ENCODE results near the gene MAPRE2.

MAPRE2 gene

GRCh38 chr18:35077937-35078336 is 36.7 kb downstream of the MAPRE2 start:
- Histone ChIP-seq H2AFZ (ENCODE audit: low read length) (no peak overlapping the region), H3K27me3 (ENCODE audit: insufficient read depth, low read length) (no peaks in the 10 kb centered on the region), H3F3A (ENCODE audit: insufficient read depth, low read length) (no peaks in the 10 kb centered on the region), H3K9ac (ENCODE audit: low read length) (no peak overlapping the region), H3K4me3 (ENCODE audit: low read depth, low read length, poor library complexity, severe bottlenecking) (no peak overlapping the region), H3K36me3 (ENCODE audit: insufficient read depth, low read length) (peaks cover 72% of the 10 kb centered on the region), H3K79me2 (ENCODE audit: insufficient read depth, low read length) (peaks cover 16% of the 10 kb centered on the region; the same call in 1 of the 2 replicates), H4K20me1 (ENCODE audit: insufficient read depth, low read length) (no peaks in the 10 kb centered on the region), H3K27ac (ENCODE audit: low read depth, low read length, poor library complexity, severe bottlenecking) (no peak overlapping the region), H3K9me2 (ENCODE audit: low read depth, low read length) (no peaks in the 10 kb centered on the region), H3K4me1 (ENCODE audit: insufficient read depth, low read length, severe bottlenecking) (peaks cover 1% of the 10 kb centered on the region), H3K9me3 (ENCODE audit: low read length) (no peaks in the 10 kb centered on the region), H3K4me2 (ENCODE audit: low read length) (no peak overlapping the region)
- TF ChIP-seq CTCF (IDR thresholded peaks at IDR 0.05; ENCODE audit: low read length) (no peak), EZH2 (IDR thresholded peaks at IDR 0.05; ENCODE audit: borderline replicate concordance, low read length) (no peak)

- 0 out of 2 replicates have a peak, but pooled peaks cover 9% of the 10 kb centered on the region for H3K79me2 ChIP-seq (ENCODE audit: insufficient read depth, low read length)
- TF ChIP-seq EZH2 (IDR thresholded peaks at IDR 0.05; ENCODE audit: borderline replicate concordance, low read length) (no peak), CTCF (IDR thresholded peaks at IDR 0.05; ENCODE audit: low read length) (no peak)
- no peaks in the 10 kb centered on the region for H4K20me1 ChIP-seq (ENCODE audit: insufficient read depth, low read length)
- H3K9me3 ChIP-seq (ENCODE audit: low read length) = no peaks in the 10 kb centered on the region
- no peak overlapping the region for H3K9ac ChIP-seq (ENCODE audit: low read length)
- H3K4me1 ChIP-seq (ENCODE audit: insufficient read depth, low read length, severe bottlenecking) = no peaks in the 10 kb centered on the region
- no peak overlapping the region for H3K4me3 ChIP-seq (ENCODE audit: low read depth, low read length, poor library complexity, severe bottlenecking)
- H3K27me3 ChIP-seq (ENCODE audit: insufficient read depth, low read length) = no peaks in the 10 kb centered on the region
- no peak overlapping the region for H3K4me2 ChIP-seq (ENCODE audit: low read length)
- H3K9me2 ChIP-seq (ENCODE audit: low read depth, low read length) = no peaks in the 10 kb centered on the region
- no peak overlapping the region for H2AFZ ChIP-seq (ENCODE audit: low read length)
- no peak overlapping the region for H3K27ac ChIP-seq (ENCODE audit: low read depth, low read length, poor library complexity, severe bottlenecking)
- no peaks in the 10 kb centered on the region for H3F3A ChIP-seq (ENCODE audit: insufficient read depth, low read length)
- H3K36me3 ChIP-seq (ENCODE audit: insufficient read depth, low read length) = peaks cover 68% of the 10 kb centered on the region
Observed at GRCh38 chr18:35080058-35080457, 38.8 kb downstream of the MAPRE2 start.

DNA sequence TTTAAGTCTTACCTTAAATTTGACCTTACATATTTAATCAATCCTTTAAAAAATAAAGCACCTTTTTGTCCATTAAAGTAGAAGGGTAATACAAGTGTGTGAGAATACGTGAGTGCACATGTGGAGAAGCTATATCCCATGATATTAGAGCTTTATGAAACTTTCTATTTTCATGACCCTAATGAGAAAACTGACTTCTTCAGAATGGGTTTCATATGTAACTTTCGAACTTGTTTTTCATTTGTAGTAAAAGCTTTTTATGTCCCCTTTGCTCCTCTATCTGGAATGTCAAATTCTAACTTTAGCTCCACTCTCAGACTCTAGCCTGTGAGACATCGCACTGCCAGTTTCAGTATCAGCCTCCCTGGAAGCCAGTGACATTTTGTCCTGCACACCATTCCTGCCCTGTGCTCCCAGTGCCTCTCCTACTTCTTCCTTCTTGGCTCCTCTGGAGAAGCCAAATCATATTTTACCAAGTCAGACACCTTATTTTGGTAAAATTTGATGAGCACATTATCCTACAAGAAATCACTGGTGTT is 42.0 kb downstream of the MAPRE2 start:
- H3K4me2 ChIP-seq (ENCODE audit: low read length) = no peak overlapping the region
- H3K9ac ChIP-seq (ENCODE audit: low read length) = no peak overlapping the region
- H3K27ac ChIP-seq (ENCODE audit: low read depth, low read length, poor library complexity, severe bottlenecking) = no peak overlapping the region
- no peak overlapping the region for H2AFZ ChIP-seq (ENCODE audit: low read length)
- H3K4me1 ChIP-seq (ENCODE audit: insufficient read depth, low read length, severe bottlenecking) = no peaks in the 10 kb centered on the region
- H3K79me2 ChIP-seq (ENCODE audit: insufficient read depth, low read length) = peaks cover 15% of the 10 kb centered on the region; the same call in 1 of the 2 replicates
- H4K20me1 ChIP-seq (ENCODE audit: insufficient read depth, low read length) = no peaks in the 10 kb centered on the region
- H3K27me3 ChIP-seq (ENCODE audit: insufficient read depth, low read length) = no peaks in the 10 kb centered on the region
- H3K4me3 ChIP-seq (ENCODE audit: low read depth, low read length, poor library complexity, severe bottlenecking) = no peak overlapping the region
- no peaks in the 10 kb centered on the region for H3K9me3 ChIP-seq (ENCODE audit: low read length)
- no peak for TF ChIP-seq EZH2 (IDR thresholded peaks at IDR 0.05; ENCODE audit: borderline replicate concordance, low read length)
- no peak for TF ChIP-seq CTCF (IDR thresholded peaks at IDR 0.05; ENCODE audit: low read length)
- no peaks in the 10 kb centered on the region for H3F3A ChIP-seq (ENCODE audit: insufficient read depth, low read length)
- H3K36me3 ChIP-seq (ENCODE audit: insufficient read depth, low read length) = peaks cover 44% of the 10 kb centered on the region
- no peaks in the 10 kb centered on the region for H3K9me2 ChIP-seq (ENCODE audit: low read depth, low read length)

All from OCI-LY1 (cell line).